ENCODE results near the gene CDH18.

Gene CDH18

DNA sequence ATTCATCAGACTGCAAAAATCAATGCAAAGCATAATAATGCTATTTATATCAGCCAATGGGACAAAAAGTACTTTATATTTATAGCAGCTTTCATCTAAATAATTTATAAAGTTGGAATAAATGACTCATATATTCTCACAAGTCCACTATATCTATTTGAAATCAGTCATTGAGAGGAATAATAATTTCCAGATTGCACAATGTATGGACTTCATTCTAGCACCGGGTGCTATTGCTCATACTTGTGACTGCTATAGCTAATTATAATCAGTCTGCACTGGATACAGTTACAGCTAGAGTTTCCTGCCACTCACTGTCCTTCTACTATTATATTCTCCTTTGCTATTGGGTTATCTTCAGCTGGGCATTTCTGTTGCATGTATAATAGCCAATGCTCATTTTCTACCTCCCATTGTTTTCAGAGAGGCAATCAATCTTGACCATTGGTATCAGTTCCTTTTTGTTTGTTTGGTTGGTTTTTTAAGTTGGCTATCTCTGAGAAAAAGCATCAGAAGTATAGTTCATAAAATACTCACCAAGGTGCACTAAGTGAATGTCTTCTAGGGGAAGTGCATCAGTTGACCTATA is 1.9 kb downstream of the CDH18 start:
- TF ChIP-seq, protein P1, sequence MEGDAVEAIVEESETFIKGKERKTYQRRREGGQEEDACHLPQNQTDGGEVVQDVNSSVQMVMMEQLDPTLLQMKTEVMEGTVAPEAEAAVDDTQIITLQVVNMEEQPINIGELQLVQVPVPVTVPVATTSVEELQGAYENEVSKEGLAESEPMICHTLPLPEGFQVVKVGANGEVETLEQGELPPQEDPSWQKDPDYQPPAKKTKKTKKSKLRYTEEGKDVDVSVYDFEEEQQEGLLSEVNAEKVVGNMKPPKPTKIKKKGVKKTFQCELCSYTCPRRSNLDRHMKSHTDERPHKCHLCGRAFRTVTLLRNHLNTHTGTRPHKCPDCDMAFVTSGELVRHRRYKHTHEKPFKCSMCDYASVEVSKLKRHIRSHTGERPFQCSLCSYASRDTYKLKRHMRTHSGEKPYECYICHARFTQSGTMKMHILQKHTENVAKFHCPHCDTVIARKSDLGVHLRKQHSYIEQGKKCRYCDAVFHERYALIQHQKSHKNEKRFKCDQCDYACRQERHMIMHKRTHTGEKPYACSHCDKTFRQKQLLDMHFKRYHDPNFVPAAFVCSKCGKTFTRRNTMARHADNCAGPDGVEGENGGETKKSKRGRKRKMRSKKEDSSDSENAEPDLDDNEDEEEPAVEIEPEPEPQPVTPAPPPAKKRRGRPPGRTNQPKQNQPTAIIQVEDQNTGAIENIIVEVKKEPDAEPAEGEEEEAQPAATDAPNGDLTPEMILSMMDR (IDR thresholded peaks at IDR 0.05; ENCODE audit: extremely low read depth, insufficient read depth, missing control alignments): no peak
- DNase-seq (ENCODE audit: low spot score): no peak
- in situ Hi-C loops (cut with MboI; ENCODE audit: low pct_unique_long_range_greater_than_20kb, low sequenced_read_pairs, unreplicated experiment): no loop called here

DNA sequence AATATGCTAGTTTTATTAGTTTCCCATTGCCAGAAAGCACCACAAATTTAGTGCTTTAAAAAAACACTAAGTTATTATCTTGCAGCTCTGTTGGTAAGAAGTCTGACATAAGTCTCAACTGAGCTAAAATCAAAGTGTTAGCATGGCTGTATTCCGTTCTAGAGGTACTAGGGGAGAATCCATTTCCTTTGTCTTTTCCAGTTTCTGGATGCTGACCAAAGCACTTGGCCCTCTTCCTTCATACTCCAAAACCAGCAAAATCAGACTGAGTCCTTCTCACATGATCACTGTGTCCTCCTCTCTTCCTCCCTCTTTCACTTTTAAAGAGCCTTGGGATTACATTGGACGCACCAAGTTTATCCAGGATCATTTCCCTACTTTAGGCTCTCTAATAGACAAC is 9.5 kb downstream of the CDH18 start:
- in situ Hi-C loops (cut with MboI; ENCODE audit: low pct_unique_long_range_greater_than_20kb, low sequenced_read_pairs, unreplicated experiment): no loop called here
- DNase-seq (ENCODE audit: low spot score): no peak
- TF ChIP-seq, protein P1 (IDR thresholded peaks at IDR 0.05; ENCODE audit: extremely low read depth, insufficient read depth, missing control alignments): no peak

DNA sequence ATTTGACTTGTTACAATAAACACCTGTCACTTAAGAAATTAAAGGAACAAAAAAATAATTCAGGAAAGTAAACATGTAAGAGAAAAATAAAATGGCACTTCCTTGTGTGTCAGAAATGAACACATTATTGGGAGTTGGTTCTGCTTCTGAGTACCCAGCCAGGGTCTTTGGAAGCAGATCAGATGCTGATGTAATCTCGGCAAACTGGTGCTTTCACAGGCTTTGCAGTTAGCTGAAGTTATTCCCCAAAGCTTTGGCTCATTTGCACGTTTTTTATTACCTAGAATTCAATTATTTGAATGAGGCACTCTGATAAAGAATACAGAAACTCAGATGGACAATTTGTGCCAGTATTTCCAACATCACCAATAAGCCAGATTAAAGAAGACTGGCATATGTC is 10.9 kb downstream of the CDH18 start:
- no peak for DNase-seq (ENCODE audit: low spot score)
- in situ Hi-C loops (cut with MboI; ENCODE audit: low pct_unique_long_range_greater_than_20kb, low sequenced_read_pairs, unreplicated experiment): no loop called here
- TF ChIP-seq, protein P1 (IDR thresholded peaks at IDR 0.05; ENCODE audit: extremely low read depth, insufficient read depth, missing control alignments): no peak

DNA sequence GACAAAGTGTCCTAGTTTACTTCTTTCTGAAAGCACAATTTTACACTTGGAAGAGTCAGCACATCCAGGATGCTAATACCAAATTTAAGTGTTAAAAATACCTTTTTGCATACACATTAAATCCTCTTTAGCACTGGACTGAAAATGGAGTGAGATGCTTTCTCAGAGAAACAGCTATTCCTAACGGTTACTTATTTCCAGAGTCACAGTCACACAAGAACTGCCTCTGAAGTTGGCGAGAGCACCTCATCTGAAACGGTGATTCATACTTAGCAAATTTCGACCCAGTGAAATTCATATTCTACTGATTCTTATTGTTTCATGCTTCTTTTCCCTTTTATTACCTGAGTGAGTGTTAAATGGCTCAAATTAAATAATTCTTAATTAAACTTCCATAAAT is 12.2 kb downstream of the CDH18 start:
- in situ Hi-C loops (cut with MboI; ENCODE audit: low pct_unique_long_range_greater_than_20kb, low sequenced_read_pairs, unreplicated experiment): no loop called here

DNA sequence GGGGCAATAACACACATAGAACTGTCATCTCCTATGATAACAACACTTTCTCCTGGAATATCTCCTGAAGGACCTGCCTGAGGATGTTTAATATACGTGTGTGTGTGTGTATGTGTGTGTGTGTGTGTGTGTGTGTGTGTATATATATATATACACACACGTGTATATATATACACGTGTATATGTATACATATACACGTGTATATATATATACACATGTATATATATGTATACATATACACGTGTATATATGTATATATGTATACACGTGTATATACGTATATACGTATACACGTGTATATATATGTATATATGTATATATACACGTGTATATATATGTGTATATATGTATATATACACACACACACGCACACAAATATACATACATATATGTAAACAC is 27.5 kb downstream of the CDH18 start:
- DNase-seq (ENCODE audit: low spot score): no peak
- in situ Hi-C loops (cut with MboI; ENCODE audit: low pct_unique_long_range_greater_than_20kb, low sequenced_read_pairs, unreplicated experiment): no loop called here
- TF ChIP-seq, protein P1 (IDR thresholded peaks at IDR 0.05; ENCODE audit: extremely low read depth, insufficient read depth, missing control alignments): no peak

More for the DNA sequence above, 12.2 kb downstream of the CDH18 start:
- no peak for DNase-seq (ENCODE audit: low spot score)
- TF ChIP-seq, protein P1 (IDR thresholded peaks at IDR 0.05; ENCODE audit: extremely low read depth, insufficient read depth, missing control alignments): no peak

DNA sequence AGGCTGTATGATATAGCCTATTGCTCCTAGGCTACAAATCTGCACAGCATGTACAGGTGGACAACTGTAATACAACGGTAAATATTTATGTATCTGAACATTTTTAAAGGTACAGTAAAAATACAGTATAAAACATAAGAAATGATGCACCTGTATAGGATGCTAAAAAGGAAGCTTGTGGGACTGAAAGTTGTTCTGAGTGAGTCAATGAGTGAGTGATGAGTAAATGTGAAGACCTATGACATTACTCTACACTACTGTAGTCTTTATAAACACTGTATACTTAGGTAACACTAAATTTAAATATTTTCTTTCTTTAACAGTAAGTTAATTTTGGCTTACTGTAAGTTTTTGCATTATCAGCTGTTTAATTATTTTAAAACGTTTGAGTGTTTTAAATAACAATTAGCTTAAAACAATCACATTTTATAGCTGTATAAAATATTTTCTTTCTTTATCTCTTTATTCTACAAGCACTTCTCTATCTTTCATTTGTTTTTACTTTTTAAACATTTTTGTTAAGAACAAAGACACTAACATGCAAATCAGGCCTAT is 28.1 kb downstream of the CDH18 start:
- DNase-seq (ENCODE audit: low spot score): no peak
- in situ Hi-C loops (cut with MboI; ENCODE audit: low pct_unique_long_range_greater_than_20kb, low sequenced_read_pairs, unreplicated experiment): no loop called here
- TF ChIP-seq, protein P1 (IDR thresholded peaks at IDR 0.05; ENCODE audit: extremely low read depth, insufficient read depth, missing control alignments): no peak

All from GM13977 (cell line).